Heart right ventricle (tissue), 16 donors: Measurements from ENCODE around the gene CORO2A. TPM values are rescaled to one million over a fixed set of nuclear protein-coding genes. Genes with fewer than 3 reads are reported as not detected.
"Not testable (repeated sequence)": the region's sequence is repeated elsewhere in the genome, so short reads cannot be mapped to it uniquely, and the experiment has no call there.

Source experiments
- ATAC-seq, 8 donors: fragments of 200-7000 bp; cut with Tn5 transposase; one replicate each; pipeline ENCODE4 v1.9.1; 2020; ENCODE audit warnings: mild to moderate bottlenecking in 8 of 8, moderate library complexity in 8 of 8, moderate number of reproducible peaks in 1 of 8
- DNase-seq, 2 donors: peaks; one replicate each; pipeline ENCODE4 v3.0.0-alpha.2; 2020
- H3K27ac ChIP-seq, 10 donors: fragments of 200-600 bp; sonication (generic) in 2 of 10; one replicate each; pipeline versions ENCODE4 v1.5.0 to v1.8.0; 2020 to 2022; ENCODE audit warnings: mild to moderate bottlenecking in 3 of 10
- H3K27me3 ChIP-seq, 7 donors: fragments of 200-600 bp; one replicate each; pipeline ENCODE4 v1.8.0; 2021 to 2022; ENCODE audit warnings: mild to moderate bottlenecking in 2 of 7
- H3K36me3 ChIP-seq, 9 donors: fragments of 200-600 bp; sonication (generic) in 1 of 9; one replicate each; pipeline versions ENCODE4 v1.5.0 to v1.8.0; 2020 to 2022; ENCODE audit warnings: mild to moderate bottlenecking in 2 of 9
- H3K4me1 ChIP-seq, 9 donors: fragments of 200-600 bp; sonication (generic) in 1 of 9; one replicate each; pipeline versions ENCODE4 v1.5.0 to v1.8.0; 2020 to 2022; ENCODE audit warnings: mild to moderate bottlenecking in 4 of 9
- H3K4me3 ChIP-seq, 10 donors: fragments of 200-600 bp; sonication (generic) in 2 of 10; one replicate each; pipeline versions ENCODE4 v1.5.0 to v1.8.0; 2020 to 2022; ENCODE audit warnings: mild to moderate bottlenecking in 7 of 10, moderate library complexity in 2 of 10
- H3K9me3 ChIP-seq, 11 donors: fragments of 200-600 bp in 10 of 11; sonication (generic) in 2 of 11; one replicate each; pipeline versions ENCODE4 v1.5.0 to v1.8.0; 2013 to 2022; ENCODE audit warnings: mild to moderate bottlenecking in 2 of 11, control low read depth in 1 of 11, moderate library complexity in 1 of 11
- WGBS, 2 donors: extraction: QIAGEN DNeasy Blood & Tissue Kit; methylation state at CpG; one replicate each; pipeline ENCODE4 v1.1.7; 2013; ENCODE audit warnings: inconsistent platforms in 1 of 2; 5-methylcytosine and 5-hydroxymethylcytosine counted together
- intact Hi-C, 10 donors: fragments of 100-400 bp; cut with DNase I; formaldehyde crosslinking; loops; one replicate each; pipeline versions ENCODE4 v1.11.1 to v1.14.2; 2022
- polyA plus RNA-seq, 2 donors: library from polyadenylated mRNA; stranded (reverse); fragments of 200-250 nt; gene quantifications; one replicate each; pipeline ENCODE4 v1.2.3, GENCODE V29; 2013
- total RNA-seq, 10 donors: library from RNA; stranded (reverse); fragmentation: NEBNext Ultra II Directional in 3 of 10; extraction: Animal tissue kit (Norgen Biotek cat#: 25700) in 3 of 10; gene quantifications; one replicate each; pipeline versions ENCODE4 v1.2.1 to v1.2.4, GENCODE V29; 2021 to 2023
- TF ChIP-seq, protein P1 (sequence below), 9 donors: fragments of 200-600 bp; sonication (generic) in 2 of 9; IDR thresholded peaks; one replicate each; pipeline versions ENCODE4 v1.5.0 to v1.8.0; 2021 to 2022; ENCODE audit warnings: antibody characterized with exemption in 9 of 9, mild to moderate bottlenecking in 5 of 9, moderate library complexity in 1 of 9
- donor health status: Arrhythmogenic right ventricular cardiomyopathy.
- donor health status: ischemic (EF 13 %, LVEDD 7.1; RV severe dilation, severe dysfunction).
- donor health status: healthy with polysubstance abuse.
- donor health status: DM: no; HTN: yes; CAD: no.
- donor health status: DM: no; HTN: no; CAD: no.
- donor health status: ischemic (EF 25% LVEDD 6.9; RV normal size, moderate dysfunction).
- donor health status: ischemic (EF 25% LVEDD 5.7; RV mildly dilated, moderate dysfunction).
- donor health status: healthy.
- donor health status: DM: yes; HTN: yes; CAD: no.
- donor health status: Ischemic cardiomyopathy.
- donor health status: ischemic (EF 35%, LVEDD 5.7; RV mildly dilated, moderate dysfunction).
- donor health status: nonischemic (EF 11% LVEDD 7.7; RV severe dilation, severe dysfunction).
- donor health status: DM: yes; HTN: yes; CAD: no.
- donor health status: PGD.
- donor health status: ischemic (EF 29% LVEDD 5.4; RV normal size, mild dysfunction).
- donor health status: nonischemic (EF 23%, LVEDD 6.1; RV moderate dilation, normal function).

Gene CORO2A
- total and polyA plus RNA-seq, 12 donors = 0.06 to 0.90 (median 0.23) TPM

DNA sequence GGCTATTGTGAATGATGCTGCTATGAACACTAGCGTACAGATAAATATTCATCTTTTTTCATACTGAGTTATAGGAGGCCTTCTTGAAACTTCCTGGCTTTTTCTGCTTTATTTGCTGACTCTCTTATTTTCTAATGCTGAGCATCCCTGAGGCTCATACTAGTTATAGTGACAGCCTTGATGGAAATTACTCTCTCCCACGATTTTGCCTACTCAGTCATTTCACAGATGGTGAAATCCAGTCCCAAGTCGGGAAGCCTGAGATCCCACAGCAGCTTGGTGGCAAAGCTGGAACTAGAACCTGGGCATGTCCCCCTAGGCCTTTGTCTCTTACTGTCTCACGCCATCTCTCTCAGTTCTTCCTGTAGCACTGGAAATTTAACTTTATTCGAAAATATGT lies 113.5 kb downstream of the CORO2A start:
- Histone ChIP-seq H3K27me3 (no peaks in the 10 kb centered on the region), H3K4me3 (no peak overlapping the region), H3K36me3 (peaks cover 0 to 74% (median 27%) of the 10 kb centered on the region in 9 donors), H3K9me3 (no peaks in the 10 kb centered on the region), H3K27ac (no peak overlapping the region), H3K4me1 (peaks cover 0 to 49% (median 9%) of the 10 kb centered on the region in 9 donors)
- TF ChIP-seq, protein P1, sequence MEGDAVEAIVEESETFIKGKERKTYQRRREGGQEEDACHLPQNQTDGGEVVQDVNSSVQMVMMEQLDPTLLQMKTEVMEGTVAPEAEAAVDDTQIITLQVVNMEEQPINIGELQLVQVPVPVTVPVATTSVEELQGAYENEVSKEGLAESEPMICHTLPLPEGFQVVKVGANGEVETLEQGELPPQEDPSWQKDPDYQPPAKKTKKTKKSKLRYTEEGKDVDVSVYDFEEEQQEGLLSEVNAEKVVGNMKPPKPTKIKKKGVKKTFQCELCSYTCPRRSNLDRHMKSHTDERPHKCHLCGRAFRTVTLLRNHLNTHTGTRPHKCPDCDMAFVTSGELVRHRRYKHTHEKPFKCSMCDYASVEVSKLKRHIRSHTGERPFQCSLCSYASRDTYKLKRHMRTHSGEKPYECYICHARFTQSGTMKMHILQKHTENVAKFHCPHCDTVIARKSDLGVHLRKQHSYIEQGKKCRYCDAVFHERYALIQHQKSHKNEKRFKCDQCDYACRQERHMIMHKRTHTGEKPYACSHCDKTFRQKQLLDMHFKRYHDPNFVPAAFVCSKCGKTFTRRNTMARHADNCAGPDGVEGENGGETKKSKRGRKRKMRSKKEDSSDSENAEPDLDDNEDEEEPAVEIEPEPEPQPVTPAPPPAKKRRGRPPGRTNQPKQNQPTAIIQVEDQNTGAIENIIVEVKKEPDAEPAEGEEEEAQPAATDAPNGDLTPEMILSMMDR (IDR thresholded peaks at IDR 0.05) = no peak
- WGBS, 2 donors = 84 to 90% methylated on average over 5 of the region's 5 CpGs
- intact Hi-C loops = loop anchor here in 5 of 10 donors (5.0 to 10.0 kb wide), 4 partner anchors 116 to 186 kb away; partner anchors contain the start of gene CORO2A (in 1 of the 5)
- ATAC-seq (no peak), DNase-seq (no peak)

DNA sequence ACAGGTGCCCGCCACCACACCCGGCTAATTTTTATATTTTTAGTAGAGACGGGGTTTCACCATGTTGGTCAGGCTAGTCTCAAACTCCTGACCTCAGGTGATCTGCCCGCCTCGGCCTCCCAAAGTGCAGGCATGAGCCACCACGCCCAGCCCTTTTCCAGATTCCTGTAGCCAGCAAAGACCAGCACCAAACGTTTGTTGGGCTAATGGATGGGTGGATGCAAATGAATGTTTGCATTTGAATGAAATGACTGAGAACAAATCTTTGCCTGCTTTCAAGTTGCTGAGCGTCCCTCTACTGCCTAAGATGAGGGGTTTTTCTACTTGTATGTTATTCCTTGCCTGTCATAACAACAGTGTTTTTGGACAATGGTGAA lies 115.9 kb downstream of the CORO2A start:
- Histone ChIP-seq H3K36me3 (peaks cover 0 to 54% (median 11%) of the 10 kb centered on the region in 9 donors), H3K4me1 (peaks cover 0 to 32% (median 9%) of the 10 kb centered on the region in 9 donors), H3K27ac (peak overlapping the region in 1 of 10 donors; percentile 76)
- not testable (repeated sequence) for DNase-seq, ATAC-seq, H3K4me3 ChIP-seq, H3K9me3 ChIP-seq, H3K27me3 ChIP-seq
- 88 to 91% methylated on average over 8 of the region's 8 CpGs for WGBS, 2 donors
- intact Hi-C loops = loop anchor here in 5 of 10 donors (5.0 to 10.0 kb wide), 4 partner anchors 118 to 188 kb away; partner anchors contain the start of gene CORO2A (in 1 of the 5)

DNA sequence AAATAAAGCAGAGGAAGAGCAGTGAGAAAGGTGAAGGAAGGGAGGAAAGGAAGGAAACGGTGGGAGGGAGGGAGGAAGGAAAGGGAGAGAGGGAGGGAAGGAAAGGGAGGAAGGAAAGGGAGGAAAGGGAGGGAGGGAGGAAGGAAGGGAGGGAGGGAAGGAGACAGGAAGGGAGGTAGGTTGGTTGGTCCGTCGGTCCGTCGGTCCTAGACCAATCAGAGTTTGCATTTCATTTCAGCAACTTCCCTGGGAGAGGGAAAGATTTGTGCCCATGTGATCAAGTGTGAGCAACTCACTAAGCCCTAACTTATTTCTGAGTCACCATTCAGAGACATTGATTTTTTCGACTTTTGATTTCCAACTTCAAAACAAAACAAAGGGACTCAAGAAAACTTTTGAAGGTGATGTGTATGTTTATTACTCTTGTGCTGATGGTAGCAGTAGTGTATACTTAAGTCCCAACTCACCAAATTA lies 117.1 kb downstream of the CORO2A start:
- peak overlapping the region in 1 of 10 donors; percentile 76 for H3K27ac ChIP-seq
- no peaks in the 10 kb centered on the region for H3K27me3 ChIP-seq
- ATAC-seq (peak in 6 of 8 donors; percentile 42 to 66 (median 49)), DNase-seq (no peak)
- H3K36me3 ChIP-seq = peaks cover 0 to 52% (median 9%) of the 10 kb centered on the region in 9 donors
- intact Hi-C loops = loop anchor here in 6 of 10 donors (2.0 to 10.0 kb wide), 5 partner anchors 119 to 189 kb away; partner anchors contain the start of gene CORO2A (in 1 of the 6)
- no peaks in the 10 kb centered on the region for H3K9me3 ChIP-seq
- peaks cover 0 to 24% (median 9%) of the 10 kb centered on the region in 9 donors for H3K4me1 ChIP-seq
- no peak overlapping the region for H3K4me3 ChIP-seq
- TF ChIP-seq, protein P1 (IDR thresholded peaks at IDR 0.05) = no peak
- WGBS, 2 donors = 49 to 57% methylated on average over 6 of the region's 6 CpGs

DNA sequence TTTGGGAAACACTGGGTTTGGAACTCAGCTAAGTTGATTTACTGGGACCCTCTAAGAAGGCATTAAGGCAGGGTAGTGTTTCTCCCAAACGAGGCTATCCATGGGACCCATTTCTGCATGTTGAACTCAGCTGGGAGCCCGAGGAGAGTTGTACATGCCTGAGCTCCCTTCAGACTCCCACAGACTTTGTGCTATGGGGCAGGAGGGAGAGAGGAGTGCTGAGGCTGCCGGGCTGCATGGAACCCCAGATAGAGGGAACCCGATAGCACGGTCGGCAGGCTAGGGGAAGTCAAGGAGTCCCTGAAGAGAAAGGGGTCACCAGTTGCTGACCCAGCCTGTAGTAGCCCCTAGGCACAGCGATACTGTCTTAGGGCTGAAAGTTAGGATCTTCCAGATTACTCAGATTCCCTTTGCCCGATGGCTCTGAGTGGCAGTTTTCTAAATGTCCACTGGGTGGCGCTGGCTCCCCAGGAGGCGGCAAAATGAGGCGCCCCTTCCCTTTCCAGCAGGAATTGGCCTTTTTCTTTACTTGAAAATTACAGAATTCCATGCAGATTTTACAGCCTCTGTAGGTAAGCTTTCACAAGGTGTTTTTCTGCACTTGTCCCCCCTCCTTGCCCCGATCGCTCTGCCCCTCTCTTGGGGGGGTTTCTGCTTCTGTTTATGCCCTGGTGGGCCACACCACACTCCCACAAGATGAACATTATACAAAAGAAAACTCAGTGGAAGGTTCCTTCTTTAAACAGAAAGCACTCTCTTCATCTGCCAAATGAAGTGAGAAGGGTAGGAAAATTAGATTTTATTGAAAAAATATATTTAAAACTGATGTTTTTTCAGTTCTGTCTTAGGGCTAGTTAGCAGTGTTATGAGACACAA lies 118.1 kb downstream of the CORO2A start:
- Histone ChIP-seq H3K4me1 (peaks cover 0 to 24% (median 9%) of the 10 kb centered on the region in 9 donors), H3K27ac (peak overlapping the region in 1 of 10 donors; percentile 76), H3K36me3 (peaks cover 0 to 44% (median 6%) of the 10 kb centered on the region in 9 donors), H3K9me3 (no peaks in the 10 kb centered on the region), H3K27me3 (no peaks in the 10 kb centered on the region), H3K4me3 (no peak overlapping the region)
- intact Hi-C loops = loop anchor here in 9 of 10 donors (2.0 to 10.0 kb wide), 6 partner anchors 120 to 190 kb away; partner anchors contain the start of genes CORO2A (in 1 of the 9) and TBC1D2 (in 1 of the 9)
- DNase-seq (peak; percentile 38 to 59), ATAC-seq (peak in 6 of 8 donors; percentile 24 to 71 (median 62))
- 36 to 39% methylated on average over 13 of the region's 13 CpGs for WGBS, 2 donors
- TF ChIP-seq, protein P1 (IDR thresholded peaks at IDR 0.05) = peak; percentile 79 to 97 (median 94)
